ENCODE data around the gene SLC38A8.

DNA sequence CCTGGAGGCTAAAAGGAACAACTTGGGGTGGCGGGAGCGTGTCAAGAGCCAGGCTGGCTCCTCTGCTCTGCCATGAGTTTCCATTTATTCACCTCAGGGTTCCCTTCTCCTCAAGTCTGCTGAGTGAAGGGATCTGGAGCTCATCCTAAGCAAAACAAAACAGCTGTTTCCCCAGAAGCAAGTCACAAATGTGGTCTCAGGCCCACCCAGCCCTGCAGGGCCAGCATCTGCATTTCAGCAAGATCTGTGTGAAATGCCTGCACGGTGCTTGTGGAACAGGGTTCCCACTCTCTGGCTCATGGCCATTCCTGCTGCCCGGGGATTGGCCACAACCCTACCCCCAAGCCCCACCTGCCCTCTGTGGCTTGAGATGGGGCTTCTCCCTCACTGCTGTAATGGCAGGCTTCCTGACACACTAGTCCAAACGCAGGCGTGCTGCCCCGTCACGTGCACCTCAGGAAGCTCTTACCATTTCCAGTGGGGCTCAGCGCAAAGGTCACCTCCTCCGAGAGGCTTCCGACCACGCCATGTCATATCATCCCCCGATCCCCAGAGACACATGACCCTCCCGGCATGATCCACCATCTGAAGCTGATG, 2.3 kb downstream of the SLC38A8 start:
- TF ChIP-seq CTCF (IDR thresholded peaks at IDR 0.05; ENCODE audit: low read depth, low read length) (no peak), POLR2A (IDR thresholded peaks at IDR 0.05; ENCODE audit: extremely low read depth, insufficient read length) (no peak), MAX (IDR thresholded peaks at IDR 0.05; ENCODE audit: low read depth, low read length) (no peak), MYC (IDR thresholded peaks at IDR 0.05; ENCODE audit: low read depth, low read length) (no peak)
